Neural progenitor cell (in vitro differentiated cells): ENCODE data around the gene CYBC1. TPM values are rescaled to one million over a fixed set of nuclear protein-coding genes. Genes with fewer than 3 reads are reported as not detected.

Experiments
- DNase-seq: peaks from one replicate; pipeline ENCODE4 v3.0.0-alpha.2; 2016; ENCODE audit warnings: low spot score
- H2AFZ ChIP-seq: fragments of 200-600 bp; sonication (generic); replicated peaks from 2 replicates; pipeline ENCODE4 v1.6.1; 2016; ENCODE audit warnings: antibody characterized with exemption
- H3F3A ChIP-seq: fragments of 200-600 bp; sonication (generic); 2 replicates; pipeline ENCODE4 v1.6.1; 2016; ENCODE audit warnings: antibody characterized with exemption, low read depth
- H3K27ac ChIP-seq: fragments of 200-600 bp; sonication (generic); 2 replicates; pipeline ENCODE4 v1.5.1; 2016; ENCODE audit warnings: mild to moderate bottlenecking
- H3K27me3 ChIP-seq: fragments of 200-600 bp; sonication (generic); 2 replicates; pipeline ENCODE4 v1.6.1; 2016; ENCODE audit warnings: mild to moderate bottlenecking, moderate library complexity
- H3K36me3 ChIP-seq: fragments of 200-600 bp; sonication (generic); 2 replicates; pipeline ENCODE4 v1.5.1; 2016
- H3K4me1 ChIP-seq: fragments of 200-600 bp; sonication (generic); 2 replicates; pipeline ENCODE4 v1.6.1; 2016; ENCODE audit warnings: mixed run types
- H3K4me2 ChIP-seq: fragments of 200-600 bp; sonication (generic); 2 replicates; pipeline ENCODE4 v1.6.1; 2016
- H3K4me3 ChIP-seq: fragments of 200-600 bp; sonication (generic); 2 replicates; pipeline ENCODE4 v1.5.1; 2016
- H3K79me2 ChIP-seq: fragments of 200-600 bp; sonication (generic); 2 replicates; pipeline ENCODE4 v1.6.1; 2016; ENCODE audit warnings: low read depth
- H3K9ac ChIP-seq: fragments of 200-600 bp; sonication (generic); 2 replicates; pipeline ENCODE4 v1.6.1; 2016
- H3K9me3 ChIP-seq: fragments of 200-600 bp; sonication (generic); 2 replicates; pipeline ENCODE4 v1.5.1; 2016; ENCODE audit warnings: low read depth
- H4K20me1 ChIP-seq: fragments of 200-600 bp; sonication (generic); 2 replicates; pipeline ENCODE4 v1.6.1; 2016; ENCODE audit warnings: low read depth
- H3K27ac Mint-ChIP-seq: 3 replicates; pipeline ENCODE4 v1.8.0; 2021; ENCODE audit warnings: mixed read lengths
- H3K27me3 Mint-ChIP-seq: 2 replicates; pipeline ENCODE4 v1.8.0; 2022; ENCODE audit warnings: low read depth, mild to moderate bottlenecking, inconsistent platforms, moderate library complexity, mixed read lengths; ENCODE audit not compliant: insufficient read depth
- H3K36me3 Mint-ChIP-seq: 3 replicates; pipeline ENCODE4 v1.8.0; 2021; ENCODE audit warnings: mixed read lengths
- H3K4me1 Mint-ChIP-seq: 3 replicates; pipeline ENCODE4 v1.8.0; 2021; ENCODE audit warnings: mixed read lengths
- H3K4me3 Mint-ChIP-seq: 3 replicates; pipeline ENCODE4 v1.8.0; 2021; ENCODE audit warnings: mild to moderate bottlenecking, moderate library complexity, mixed read lengths
- H3K9me3 Mint-ChIP-seq: 3 replicates; pipeline ENCODE4 v1.8.0; 2020; ENCODE audit warnings: mixed read lengths
- EZH2 ChIP-seq: fragments of 200-600 bp; sonication (generic); IDR thresholded peaks from 2 replicates; pipeline ENCODE4 v1.6.1; 2017; ENCODE audit warnings: antibody characterized with exemption, mild to moderate bottlenecking, moderate library complexity
- EZH2phosphoT487 ChIP-seq: fragments of 200-600 bp; sonication (generic); IDR thresholded peaks from 2 replicates; pipeline ENCODE4 v1.6.1; 2017; ENCODE audit warnings: antibody characterized with exemption
- total RNA-seq: library from RNA; depleted of rRNA; stranded (reverse); fragments of >200 nt; gene quantifications from 2 replicates; pipeline ENCODE4 v1.2.3, GENCODE V29; 2015; ENCODE audit warnings: low replicate concordance
- TF ChIP-seq, protein P1 (sequence below): fragments of 200-600 bp; sonication (generic); IDR thresholded peaks from 2 replicates; pipeline ENCODE4 v1.5.1; 2017; ENCODE audit warnings: antibody characterized with exemption, mild to moderate bottlenecking

Gene CYBC1
- total RNA-seq, 1 donor from 2014 or later, result 75.1 TPM

- Mint-ChIP-seq H3K27ac (no peak overlapping the region), H3K4me3 (peak overlapping the region; percentile 71)
Observed at GRCh38 chr17:82447876-82448275, 2.7 kb downstream of the CYBC1 start.

GRCh38 chr17:82446649-82447048, 3.9 kb downstream of the CYBC1 start:
- no peaks in the 10 kb centered on the region for H3K9me3 ChIP-seq
- H3K4me1 ChIP-seq, result peaks cover 7% of the 10 kb centered on the region
- H3K27ac ChIP-seq, result no peak overlapping the region
- H3K36me3 ChIP-seq, result no peaks in the 10 kb centered on the region
- peaks cover 12% of the 10 kb centered on the region for H4K20me1 ChIP-seq
- H3K79me2 ChIP-seq, result peaks cover 26% of the 10 kb centered on the region
- Mint-ChIP-seq H3K9me3 (peaks cover 5% of the 10 kb centered on the region), H3K27me3 (peaks cover 5% of the 10 kb centered on the region), H3K27ac (no peak overlapping the region), H3K36me3 (peaks cover 4% of the 10 kb centered on the region), H3K4me1 (peaks cover 15% of the 10 kb centered on the region), H3K4me3 (no peak overlapping the region)
- DNase-seq, result no peak
- H3K9ac ChIP-seq, result no peak overlapping the region
- no peak overlapping the region for H3K4me3 ChIP-seq
- H3K27me3 ChIP-seq, result no peaks in the 10 kb centered on the region
- no peak for TF ChIP-seq EZH2phosphoT487
- TF ChIP-seq, protein P1, sequence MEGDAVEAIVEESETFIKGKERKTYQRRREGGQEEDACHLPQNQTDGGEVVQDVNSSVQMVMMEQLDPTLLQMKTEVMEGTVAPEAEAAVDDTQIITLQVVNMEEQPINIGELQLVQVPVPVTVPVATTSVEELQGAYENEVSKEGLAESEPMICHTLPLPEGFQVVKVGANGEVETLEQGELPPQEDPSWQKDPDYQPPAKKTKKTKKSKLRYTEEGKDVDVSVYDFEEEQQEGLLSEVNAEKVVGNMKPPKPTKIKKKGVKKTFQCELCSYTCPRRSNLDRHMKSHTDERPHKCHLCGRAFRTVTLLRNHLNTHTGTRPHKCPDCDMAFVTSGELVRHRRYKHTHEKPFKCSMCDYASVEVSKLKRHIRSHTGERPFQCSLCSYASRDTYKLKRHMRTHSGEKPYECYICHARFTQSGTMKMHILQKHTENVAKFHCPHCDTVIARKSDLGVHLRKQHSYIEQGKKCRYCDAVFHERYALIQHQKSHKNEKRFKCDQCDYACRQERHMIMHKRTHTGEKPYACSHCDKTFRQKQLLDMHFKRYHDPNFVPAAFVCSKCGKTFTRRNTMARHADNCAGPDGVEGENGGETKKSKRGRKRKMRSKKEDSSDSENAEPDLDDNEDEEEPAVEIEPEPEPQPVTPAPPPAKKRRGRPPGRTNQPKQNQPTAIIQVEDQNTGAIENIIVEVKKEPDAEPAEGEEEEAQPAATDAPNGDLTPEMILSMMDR, result no peak
- TF ChIP-seq EZH2, result no peak
- H2AFZ ChIP-seq, result no peak overlapping the region
- peaks cover 5% of the 10 kb centered on the region for H3F3A ChIP-seq
- H3K4me2 ChIP-seq, result no peak overlapping the region

More at GRCh38 chr17:82447876-82448275, 2.7 kb downstream of the CYBC1 start:
- DNase-seq, result no peak
- H3K9ac ChIP-seq, result no peak overlapping the region
- peaks cover 5% of the 10 kb centered on the region for H3F3A ChIP-seq
- no peaks in the 10 kb centered on the region for H3K27me3 ChIP-seq
- Mint-ChIP-seq H3K36me3 (peaks cover 4% of the 10 kb centered on the region), H3K9me3 (peaks cover 6% of the 10 kb centered on the region), H3K4me1 (peaks cover 15% of the 10 kb centered on the region), H3K27me3 (peaks cover 2% of the 10 kb centered on the region)
- H3K36me3 ChIP-seq, result no peaks in the 10 kb centered on the region
- no peak overlapping the region for H3K4me3 ChIP-seq
- no peak overlapping the region for H3K4me2 ChIP-seq
- TF ChIP-seq EZH2phosphoT487 (no peak), EZH2 (no peak)
- TF ChIP-seq, protein P1, result no peak
- no peaks in the 10 kb centered on the region for H3K9me3 ChIP-seq
- H2AFZ ChIP-seq, result no peak overlapping the region
- peaks cover 7% of the 10 kb centered on the region for H3K4me1 ChIP-seq
- H3K27ac ChIP-seq, result no peak overlapping the region
- peaks cover 12% of the 10 kb centered on the region for H4K20me1 ChIP-seq
- peaks cover 26% of the 10 kb centered on the region for H3K79me2 ChIP-seq

- Histone ChIP-seq H3K9me3 (no peaks in the 10 kb centered on the region), H3F3A (peaks cover 3% of the 10 kb centered on the region), H3K9ac (no peak overlapping the region), H3K4me3 (no peak overlapping the region), H2AFZ (no peak overlapping the region), H3K36me3 (no peaks in the 10 kb centered on the region), H3K27ac (no peak overlapping the region), H4K20me1 (peaks cover 12% of the 10 kb centered on the region), H3K79me2 (peaks cover 26% of the 10 kb centered on the region), H3K4me1 (peaks cover 7% of the 10 kb centered on the region), H3K4me2 (no peak overlapping the region), H3K27me3 (no peaks in the 10 kb centered on the region)
- peaks cover under 1% of the 10 kb centered on the region for H3K9me3 Mint-ChIP-seq
- DNase-seq, result no peak
- H3K27me3 Mint-ChIP-seq, result peaks cover 6% of the 10 kb centered on the region
- H3K36me3 Mint-ChIP-seq, result peaks cover 4% of the 10 kb centered on the region
- no peak for TF ChIP-seq EZH2phosphoT487
- H3K4me1 Mint-ChIP-seq, result peaks cover 11% of the 10 kb centered on the region
- no peak overlapping the region for H3K27ac Mint-ChIP-seq
- H3K4me3 Mint-ChIP-seq, result no peak overlapping the region
Observed at GRCh38 chr17:82446124-82446523, 4.4 kb downstream of the CYBC1 start.

- Histone ChIP-seq H3F3A (peaks cover under 1% of the 10 kb centered on the region), H3K9ac (no peak overlapping the region), H4K20me1 (peaks cover 12% of the 10 kb centered on the region), H3K79me2 (peaks cover 26% of the 10 kb centered on the region), H3K4me3 (no peak overlapping the region), H3K4me1 (peaks cover 7% of the 10 kb centered on the region), H3K4me2 (no peak overlapping the region), H3K27me3 (no peaks in the 10 kb centered on the region), H2AFZ (no peak overlapping the region), H3K9me3 (no peaks in the 10 kb centered on the region), H3K36me3 (no peaks in the 10 kb centered on the region), H3K27ac (no peak overlapping the region)
- H3K36me3 Mint-ChIP-seq, result peaks cover 4% of the 10 kb centered on the region
- H3K4me3 Mint-ChIP-seq, result no peak overlapping the region
- DNase-seq, result no peak
- H3K9me3 Mint-ChIP-seq, result no peaks in the 10 kb centered on the region
- H3K4me1 Mint-ChIP-seq, result peaks cover 13% of the 10 kb centered on the region
- TF ChIP-seq EZH2phosphoT487, result no peak
- TF ChIP-seq, protein P1, result no peak
- TF ChIP-seq EZH2, result no peak
- H3K27me3 Mint-ChIP-seq, result peaks cover 5% of the 10 kb centered on the region
- H3K27ac Mint-ChIP-seq, result no peak overlapping the region
Observed at GRCh38 chr17:82445542-82445941, 5.0 kb downstream of the CYBC1 start.
